PC-3 (cell line): ENCODE measurements around the gene KCND3. TPM values are rescaled to one million over a fixed set of nuclear protein-coding genes. Genes with fewer than 3 reads are reported as not detected.

Experiments
- ATAC-seq: fragments of 200-7000 bp; cut with Tn5 transposase; 2 replicates; pipeline ENCODE4 v1.9.1; 2020; ENCODE audit warnings: mild to moderate bottlenecking, moderate library complexity
- BruUV-seq: library from RNA; stranded (reverse); fragments of 400-500 nt; replicated peaks from 2 replicates; lab custom pipeline; 2021; lab: Mats Ljungman, UMichigan
- CTCF ChIA-PET: fragments of 300-600 bp; sonication (Branson Sonifier 250); formaldehyde crosslinking; loops from one replicate; lab custom pipeline; 2022; ENCODE audit warnings: antibody characterized with exemption; lab: Charles Lee
- POLR2A ChIA-PET: fragments of 300-600 bp; sonication (Branson Sonifier 250); formaldehyde crosslinking; loops from one replicate; lab custom pipeline; 2022; ENCODE audit warnings: antibody characterized with exemption; ENCODE audit not compliant: unreplicated experiment; lab: Charles Lee
- DNase-seq: peaks from one replicate; pipeline ENCODE4 v3.0.0-alpha.2; 2015
- H2AFZ ChIP-seq: fragments of 300-600 bp; sonication (generic); 2 replicates; pipeline ENCODE4 v1.6.0; 2016; ENCODE audit warnings: antibody characterized with exemption, low read length
- H3F3A ChIP-seq: fragments of 300-600 bp; sonication (generic); one replicate; pipeline ENCODE4 v1.6.0; 2017; ENCODE audit warnings: antibody characterized with exemption, low read length, control low read depth, mild to moderate bottlenecking; ENCODE audit not compliant: unreplicated experiment
- H3K27ac ChIP-seq: fragments of 300-600 bp; sonication (generic); 2 replicates; pipeline ENCODE4 v1.5.1; 2016; ENCODE audit warnings: mild to moderate bottlenecking, low read length
- H3K27me3 ChIP-seq: fragments of 300-600 bp; sonication (generic); 2 replicates; pipeline ENCODE4 v1.6.1; 2016; ENCODE audit warnings: low read length, mixed read lengths
- H3K36me3 ChIP-seq: fragments of 300-600 bp; sonication (generic); 2 replicates; pipeline ENCODE4 v1.6.1; 2016; ENCODE audit warnings: low read depth, mixed run types, low read length, mixed read lengths
- H3K4me1 ChIP-seq: fragments of 300-600 bp; sonication (generic); 2 replicates; pipeline ENCODE4 v1.5.1; 2016; ENCODE audit warnings: low read length; ENCODE audit not compliant: insufficient read depth
- H3K4me2 ChIP-seq: fragments of 300-600 bp; sonication (generic); 2 replicates; pipeline ENCODE4 v1.6.0; 2016; ENCODE audit warnings: low read length
- H3K4me3 ChIP-seq: fragments of 300-600 bp; sonication (generic); 2 replicates; pipeline ENCODE4 v1.5.1; 2016; ENCODE audit warnings: mild to moderate bottlenecking, low read length, mixed read lengths
- H3K79me2 ChIP-seq: fragments of 300-600 bp; sonication (generic); 2 replicates; pipeline ENCODE4 v1.6.1; 2017; ENCODE audit warnings: low read length, mixed read lengths
- H3K9ac ChIP-seq: fragments of 300-600 bp; sonication (generic); 2 replicates; pipeline ENCODE4 v1.6.0; 2016; ENCODE audit warnings: mild to moderate bottlenecking, low read length
- H3K9me2 ChIP-seq: fragments of 300-600 bp; sonication (generic); replicated peaks from 2 replicates; pipeline ENCODE4 v1.6.1; 2016; ENCODE audit warnings: mixed run types, low read length, mixed read lengths
- H3K9me3 ChIP-seq: fragments of 300-600 bp; sonication (generic); 2 replicates; pipeline ENCODE4 v1.6.1; 2016; ENCODE audit warnings: low read length, mixed read lengths
- H4K20me1 ChIP-seq: fragments of 300-600 bp; sonication (generic); 2 replicates; pipeline ENCODE4 v1.6.1; 2016; ENCODE audit warnings: low read length, mixed read lengths
- EZH2 ChIP-seq: fragments of 300-600 bp; sonication (generic); IDR thresholded peaks from one replicate; pipeline ENCODE4 v1.6.1; 2017; ENCODE audit warnings: antibody characterized with exemption, mild to moderate bottlenecking, low read length; ENCODE audit not compliant: unreplicated experiment
- EZH2phosphoT487 ChIP-seq: fragments of 300-600 bp; sonication (generic); IDR thresholded peaks from 2 replicates; pipeline ENCODE4 v1.6.1; 2018; ENCODE audit warnings: mild to moderate bottlenecking, antibody characterized with exemption, low read length, borderline replicate concordance
- intact Hi-C: fragments of 100-400 bp; cut with micrococcal nuclease; formaldehyde crosslinking; loops from 2 replicates; pipeline ENCODE4 v1.9.0; 2023
- total RNA-seq: library from RNA; depleted of rRNA; stranded (reverse); fragments of >200 nt; gene quantifications from 2 replicates; pipeline ENCODE4 v1.2.3, GENCODE V29; 2014
- TF ChIP-seq, protein P1 (sequence below): fragments of 300-600 bp; sonication (generic); conservative IDR thresholded peaks from 2 replicates; pipeline ENCODE4 v1.5.1; 2017; ENCODE audit warnings: antibody characterized with exemption, low read depth, mild to moderate bottlenecking, low read length

The KCND3 gene
- total RNA-seq, 1 experiment from 2014 or later: not detected

- Histone ChIP-seq H3K4me2 (no peak overlapping the region), H3K27ac (no peak overlapping the region), H3K79me2 (no peaks in the 10 kb centered on the region), H4K20me1 (no peaks in the 10 kb centered on the region), H3K9me3 (no peaks in the 10 kb centered on the region), H3F3A (no peaks in the 10 kb centered on the region), H3K36me3 (no peaks in the 10 kb centered on the region), H3K27me3 (peaks cover 42% of the 10 kb centered on the region), H3K9me2 (no peaks in the 10 kb centered on the region), H3K4me3 (no peak overlapping the region), H3K9ac (no peak overlapping the region), H2AFZ (no peak overlapping the region), H3K4me1 (no peaks in the 10 kb centered on the region)
- no TSS peak for BruUV-seq
- intact Hi-C loops: no loop called here
- DNase-seq (no peak), ATAC-seq (no peak)
- POLR2A ChIA-PET: no interaction called here
- CTCF ChIA-PET: no interaction called here
- TF ChIP-seq, protein P1, sequence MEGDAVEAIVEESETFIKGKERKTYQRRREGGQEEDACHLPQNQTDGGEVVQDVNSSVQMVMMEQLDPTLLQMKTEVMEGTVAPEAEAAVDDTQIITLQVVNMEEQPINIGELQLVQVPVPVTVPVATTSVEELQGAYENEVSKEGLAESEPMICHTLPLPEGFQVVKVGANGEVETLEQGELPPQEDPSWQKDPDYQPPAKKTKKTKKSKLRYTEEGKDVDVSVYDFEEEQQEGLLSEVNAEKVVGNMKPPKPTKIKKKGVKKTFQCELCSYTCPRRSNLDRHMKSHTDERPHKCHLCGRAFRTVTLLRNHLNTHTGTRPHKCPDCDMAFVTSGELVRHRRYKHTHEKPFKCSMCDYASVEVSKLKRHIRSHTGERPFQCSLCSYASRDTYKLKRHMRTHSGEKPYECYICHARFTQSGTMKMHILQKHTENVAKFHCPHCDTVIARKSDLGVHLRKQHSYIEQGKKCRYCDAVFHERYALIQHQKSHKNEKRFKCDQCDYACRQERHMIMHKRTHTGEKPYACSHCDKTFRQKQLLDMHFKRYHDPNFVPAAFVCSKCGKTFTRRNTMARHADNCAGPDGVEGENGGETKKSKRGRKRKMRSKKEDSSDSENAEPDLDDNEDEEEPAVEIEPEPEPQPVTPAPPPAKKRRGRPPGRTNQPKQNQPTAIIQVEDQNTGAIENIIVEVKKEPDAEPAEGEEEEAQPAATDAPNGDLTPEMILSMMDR: no peak
- no peak for TF ChIP-seq EZH2
- TF ChIP-seq EZH2phosphoT487: no peak
These were observed 154.5 kb downstream of the KCND3 start for GRCh38 chr1:111834956-111835355.

DNA sequence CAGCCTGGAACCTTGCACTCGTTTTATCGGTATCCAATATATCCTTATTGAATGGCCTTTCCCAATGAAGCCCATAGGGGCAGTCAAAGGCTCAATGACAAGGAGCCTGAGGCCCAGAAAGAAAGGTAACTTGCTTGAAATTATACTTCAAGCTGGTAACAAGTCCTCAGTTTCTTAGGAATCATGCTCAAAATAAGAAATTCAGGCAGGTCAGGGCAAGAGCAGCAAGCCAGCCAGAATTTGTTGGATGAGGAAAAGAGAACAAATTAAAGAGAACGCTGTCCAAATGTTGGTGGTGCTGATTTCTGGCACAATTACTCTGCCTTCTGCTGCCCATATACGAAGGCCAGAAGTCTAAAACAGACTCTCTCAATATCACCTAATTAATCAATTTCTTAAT, 156.1 kb downstream of the KCND3 start:
- Histone ChIP-seq H3K4me2 (no peak overlapping the region), H3K9me2 (no peaks in the 10 kb centered on the region), H3K79me2 (no peaks in the 10 kb centered on the region), H3K36me3 (no peaks in the 10 kb centered on the region), H4K20me1 (no peaks in the 10 kb centered on the region), H3K27me3 (peaks cover 43% of the 10 kb centered on the region), H2AFZ (no peak overlapping the region), H3K9me3 (no peaks in the 10 kb centered on the region), H3K27ac (no peak overlapping the region), H3K9ac (no peak overlapping the region), H3F3A (no peaks in the 10 kb centered on the region), H3K4me3 (no peak overlapping the region), H3K4me1 (no peaks in the 10 kb centered on the region)
- intact Hi-C loops: no loop called here
- TF ChIP-seq EZH2phosphoT487: no peak
- TF ChIP-seq, protein P1: no peak
- TF ChIP-seq EZH2: no peak
- ChIA-PET POLR2A (no interaction called here), CTCF (no interaction called here)
- no TSS peak for BruUV-seq
- peak; percentile 14 for DNase-seq
- no peak for ATAC-seq

- intact Hi-C loops: no loop called here
- Histone ChIP-seq H3K36me3 (no peaks in the 10 kb centered on the region), H3K4me3 (no peak overlapping the region), H3K9me2 (no peaks in the 10 kb centered on the region), H3K9me3 (no peaks in the 10 kb centered on the region), H4K20me1 (no peaks in the 10 kb centered on the region), H3K79me2 (no peaks in the 10 kb centered on the region), H3K9ac (no peak overlapping the region), H3K27ac (no peak overlapping the region), H3K27me3 (peaks cover 44% of the 10 kb centered on the region), H3K4me1 (no peaks in the 10 kb centered on the region), H2AFZ (no peak overlapping the region), H3F3A (no peaks in the 10 kb centered on the region), H3K4me2 (no peak overlapping the region)
- DNase-seq (no peak), ATAC-seq (no peak)
- BruUV-seq: no TSS peak
- ChIA-PET CTCF (no interaction called here), POLR2A (no interaction called here)
- TF ChIP-seq, protein P1: no peak
- TF ChIP-seq EZH2phosphoT487 (no peak), EZH2 (no peak)
These were observed 156.8 kb downstream of the KCND3 start for GRCh38 chr1:111832521-111833155.
